NOMO-1 (cell line): ENCODE data around the gene NPIPA3.
"Not testable (repeated sequence)": the region's sequence is repeated elsewhere in the genome, so short reads cannot be mapped to it uniquely, and the experiment has no call there.

Source experiments
- DNase-seq, 2 experiments: peaks; one replicate each; lab custom pipeline; 2025; ENCODE audit not compliant: unreplicated experiment in 2 of 2; lab: John Stamatoyannopoulos, UW

NPIPA3 gene

GRCh38 chr16:14703156-14704011, at the start of gene NPIPA3:
NPIPA3 (plus strand) TSS chr16:14703411; CDS start chr16:14708944, 5,533 bp downstream.
- not testable (repeated sequence) for DNase-seq

GRCh38 chr16:14658063-14658462, 45.1 kb upstream of the NPIPA3 start:
- no peak for DNase-seq

- DNase-seq: no peak
Measured at GRCh38 chr16:14667347-14668266, 35.6 kb upstream of the NPIPA3 start.

- no peak for DNase-seq
Measured at GRCh38 chr16:14668556-14669223, 34.5 kb upstream of the NPIPA3 start.

GRCh38 chr16:14669776-14670175, 33.4 kb upstream of the NPIPA3 start:
- no peak for DNase-seq

- DNase-seq: no peak
Measured at GRCh38 chr16:14672403-14672971, 30.7 kb upstream of the NPIPA3 start.

- DNase-seq: no peak
Measured at GRCh38 chr16:14676633-14677032, 26.6 kb upstream of the NPIPA3 start.

- DNase-seq: no peak
Measured at GRCh38 chr16:14677627-14678026, 25.6 kb upstream of the NPIPA3 start.

- no peak for DNase-seq
Measured at GRCh38 chr16:14678748-14679497, 24.3 kb upstream of the NPIPA3 start.

GRCh38 chr16:14680396-14680795, 22.8 kb upstream of the NPIPA3 start:
- not testable (repeated sequence) for DNase-seq

- no peak for DNase-seq
Measured at GRCh38 chr16:14681115-14681514, 22.1 kb upstream of the NPIPA3 start.

GRCh38 chr16:14682121-14682520, 21.1 kb upstream of the NPIPA3 start:
- no peak for DNase-seq

GRCh38 chr16:14685870-14686793, 17.1 kb upstream of the NPIPA3 start:
- DNase-seq: not testable (repeated sequence)

- not testable (repeated sequence) for DNase-seq
Measured at GRCh38 chr16:14694129-14694528, 9.1 kb upstream of the NPIPA3 start, which contains the start of gene PLA2G10. PLA2G10 (minus strand) TSS chr16:14694308; CDS start chr16:14694229, 79 bp downstream.

- not testable (repeated sequence) for DNase-seq
Measured at GRCh38 chr16:14701859-14702258, 1.4 kb upstream of the NPIPA3 start.

GRCh38 chr16:14702672-14703071, 539 bp upstream of the NPIPA3 start:
- DNase-seq: not testable (repeated sequence)

- DNase-seq: not testable (repeated sequence)
Measured at GRCh38 chr16:14733233-14733632, 30.0 kb downstream of the NPIPA3 start.

- not testable (repeated sequence) for DNase-seq
Measured at GRCh38 chr16:14740832-14741385, 37.7 kb downstream of the NPIPA3 start.
